GM12864 (cell line): Measurements from ENCODE around the gene DPP7.
A peak's percentile ranks its signal among the peaks of the same experiment; 100 is the strongest.

Experiments used
- DNase-seq: peaks from one replicate; pipeline ENCODE4 v3.0.0-alpha.2; 2011; ENCODE audit warnings: low read depth
- H3K4me3 ChIP-seq: 2 replicates; pipeline ENCODE4 v1.5.1; 2011; ENCODE audit warnings: mild to moderate bottlenecking, low read depth, low read length, control low read depth
- TF ChIP-seq, protein P1 (sequence below): IDR thresholded peaks from 2 replicates; pipeline ENCODE4 v1.5.1; 2011; ENCODE audit warnings: low read depth, mild to moderate bottlenecking, moderate library complexity, low read length, control low read depth, inconsistent platforms; ENCODE audit errors: missing control alignments

DPP7 gene

DNA sequence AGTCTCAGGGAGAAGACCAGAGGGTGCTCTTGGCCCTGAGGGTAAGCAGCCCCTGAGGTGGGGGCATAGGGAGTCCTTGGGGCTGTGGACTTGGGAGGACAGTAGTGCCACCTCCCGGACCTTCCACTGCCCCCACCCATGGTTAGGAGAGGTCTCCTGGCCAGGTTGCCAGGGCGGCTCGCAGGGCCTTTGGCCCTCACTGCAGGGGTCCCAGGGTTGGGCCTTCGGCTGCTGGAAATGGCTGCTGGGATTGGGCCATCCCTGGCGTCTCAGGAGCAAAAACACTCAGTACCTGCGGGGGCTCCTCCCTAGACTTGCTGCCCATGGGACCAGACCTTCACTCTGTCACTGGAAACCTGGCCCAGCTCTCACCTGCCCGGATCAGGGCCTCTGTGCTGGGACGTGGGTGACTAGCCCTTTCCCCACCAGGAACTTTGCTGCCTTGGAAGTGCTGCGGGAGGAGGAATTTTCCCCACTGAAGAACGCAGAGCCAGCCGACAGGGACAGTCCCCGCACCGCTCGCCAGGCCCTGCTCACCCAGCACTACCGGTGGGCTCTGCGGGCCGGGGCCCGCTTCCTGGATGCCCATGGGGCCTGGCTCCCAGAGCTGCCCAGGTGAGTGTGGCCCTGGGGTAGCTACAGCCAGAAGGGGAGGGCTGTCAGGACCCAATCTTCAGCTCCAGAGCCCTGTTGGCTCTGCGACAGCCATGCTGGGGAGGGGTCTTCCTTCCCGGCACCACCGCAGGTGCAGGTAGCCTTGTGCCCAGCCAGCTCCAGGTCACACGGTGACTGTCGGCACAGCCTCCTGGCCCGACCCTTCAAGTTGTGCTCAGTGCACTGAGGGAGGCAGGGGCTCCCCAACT is 34.0 kb downstream of the DPP7 start:
- no peak overlapping the region for H3K4me3 ChIP-seq
- DNase-seq: no peak
- TF ChIP-seq, protein P1, sequence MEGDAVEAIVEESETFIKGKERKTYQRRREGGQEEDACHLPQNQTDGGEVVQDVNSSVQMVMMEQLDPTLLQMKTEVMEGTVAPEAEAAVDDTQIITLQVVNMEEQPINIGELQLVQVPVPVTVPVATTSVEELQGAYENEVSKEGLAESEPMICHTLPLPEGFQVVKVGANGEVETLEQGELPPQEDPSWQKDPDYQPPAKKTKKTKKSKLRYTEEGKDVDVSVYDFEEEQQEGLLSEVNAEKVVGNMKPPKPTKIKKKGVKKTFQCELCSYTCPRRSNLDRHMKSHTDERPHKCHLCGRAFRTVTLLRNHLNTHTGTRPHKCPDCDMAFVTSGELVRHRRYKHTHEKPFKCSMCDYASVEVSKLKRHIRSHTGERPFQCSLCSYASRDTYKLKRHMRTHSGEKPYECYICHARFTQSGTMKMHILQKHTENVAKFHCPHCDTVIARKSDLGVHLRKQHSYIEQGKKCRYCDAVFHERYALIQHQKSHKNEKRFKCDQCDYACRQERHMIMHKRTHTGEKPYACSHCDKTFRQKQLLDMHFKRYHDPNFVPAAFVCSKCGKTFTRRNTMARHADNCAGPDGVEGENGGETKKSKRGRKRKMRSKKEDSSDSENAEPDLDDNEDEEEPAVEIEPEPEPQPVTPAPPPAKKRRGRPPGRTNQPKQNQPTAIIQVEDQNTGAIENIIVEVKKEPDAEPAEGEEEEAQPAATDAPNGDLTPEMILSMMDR: no peak

DNA sequence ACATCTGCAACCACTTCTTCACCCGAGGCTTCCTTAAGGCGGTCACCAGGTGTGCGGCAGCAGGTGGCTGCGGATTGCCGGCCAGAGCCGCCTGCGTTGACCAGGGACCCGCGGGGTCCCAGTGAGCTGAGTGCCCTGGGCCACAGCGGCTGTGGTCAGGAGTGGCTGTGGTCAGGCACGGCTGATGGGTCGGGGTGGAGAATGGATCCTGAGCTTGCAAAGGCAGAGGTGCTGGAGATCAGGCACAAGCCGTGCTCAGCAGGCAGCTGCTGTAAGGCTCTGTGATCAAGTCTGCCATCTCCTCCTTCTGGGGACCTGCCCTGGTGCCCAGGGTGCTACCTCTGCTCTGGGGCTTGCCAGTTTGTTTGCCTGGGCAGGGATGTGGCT is 35.1 kb downstream of the DPP7 start:
- TF ChIP-seq, protein P1: no peak
- H3K4me3 ChIP-seq: no peak overlapping the region

DNA sequence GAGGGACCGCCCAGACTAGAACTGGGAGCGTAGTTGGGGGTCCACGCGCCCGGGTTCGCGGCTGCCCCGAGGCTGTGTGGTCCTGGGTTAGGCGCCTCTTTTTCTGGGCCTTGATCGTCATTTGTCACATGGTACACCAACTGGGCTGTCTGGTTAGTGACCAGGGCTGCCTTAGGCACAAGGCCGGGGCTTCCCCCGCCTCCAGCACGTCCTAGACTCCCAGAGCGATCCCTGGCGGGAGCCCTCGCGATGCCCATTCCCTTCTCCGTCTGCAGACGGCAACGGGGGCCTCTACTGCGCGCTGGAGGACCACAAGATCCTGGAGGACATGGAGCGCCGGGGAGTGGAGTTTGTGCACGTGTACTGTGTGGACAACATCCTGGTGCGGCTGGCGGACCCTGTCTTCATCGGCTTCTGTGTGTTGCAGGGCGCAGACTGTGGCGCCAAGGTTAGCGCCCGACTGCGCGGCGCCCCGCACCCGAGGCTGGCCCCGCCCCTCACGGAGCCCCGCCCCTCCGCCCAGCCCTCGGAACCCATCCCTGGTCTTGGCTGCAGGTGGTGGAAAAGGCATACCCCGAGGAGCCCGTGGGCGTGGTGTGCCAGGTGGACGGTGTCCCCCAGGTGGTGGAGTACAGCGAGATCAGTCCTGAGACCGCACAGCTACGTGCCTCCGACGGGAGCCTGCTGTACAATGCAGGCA is 35.7 kb downstream of the DPP7 start:
- TF ChIP-seq, protein P1: no peak
- H3K4me3 ChIP-seq: peak overlapping the region; percentile 86; the same call in 1 of the 2 replicates
- no peak for DNase-seq

More for the DNA sequence above, 35.1 kb downstream of the DPP7 start:
- DNase-seq: no peak

DNA sequence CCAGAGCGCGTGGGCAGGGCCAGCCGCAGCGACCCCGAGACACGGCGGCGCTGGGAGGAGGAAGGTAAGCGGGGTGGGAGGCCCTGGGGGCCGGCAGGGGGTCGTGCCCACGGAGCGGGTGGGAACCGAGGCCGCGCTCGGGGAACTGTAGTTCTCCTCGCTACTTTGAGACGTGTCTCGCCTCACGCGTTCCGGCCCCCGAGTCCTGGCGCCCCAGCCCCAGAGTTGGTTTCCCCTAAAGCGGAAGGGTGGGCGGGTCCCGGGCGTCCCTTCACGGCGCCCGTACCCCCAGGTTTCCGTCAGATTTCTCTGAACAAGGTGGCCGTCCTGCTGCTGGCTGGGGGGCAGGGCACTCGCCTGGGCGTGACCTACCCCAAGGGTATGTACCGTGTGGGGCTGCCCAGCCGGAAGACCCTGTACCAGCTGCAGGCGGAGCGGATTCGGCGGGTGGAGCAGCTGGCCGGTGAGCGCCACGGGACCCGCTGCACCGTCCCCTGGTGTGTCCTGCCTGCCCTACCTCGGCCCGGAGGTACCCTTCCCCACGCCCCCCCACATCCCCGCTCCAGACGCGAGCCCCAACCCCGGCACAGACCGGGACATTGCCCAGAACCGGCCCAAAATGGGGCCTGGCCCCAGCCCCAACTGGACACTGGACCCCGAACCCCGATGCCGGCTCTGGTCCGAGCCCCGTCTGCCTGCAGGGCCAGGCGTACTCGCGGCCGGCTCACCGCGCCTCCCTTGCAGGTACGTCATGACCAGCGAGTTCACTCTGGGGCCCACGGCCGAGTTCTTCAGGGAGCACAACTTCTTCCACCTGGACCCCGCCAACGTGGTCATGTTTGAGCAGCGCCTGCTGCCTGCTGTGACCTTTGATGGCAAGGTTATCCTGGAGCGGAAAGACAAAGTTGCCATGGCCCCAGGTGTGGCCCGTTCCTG is 36.5 kb downstream of the DPP7 start:
- TF ChIP-seq, protein P1: no peak
- peak overlapping the region; percentile 86 for H3K4me3 ChIP-seq
- DNase-seq: no peak

DNA sequence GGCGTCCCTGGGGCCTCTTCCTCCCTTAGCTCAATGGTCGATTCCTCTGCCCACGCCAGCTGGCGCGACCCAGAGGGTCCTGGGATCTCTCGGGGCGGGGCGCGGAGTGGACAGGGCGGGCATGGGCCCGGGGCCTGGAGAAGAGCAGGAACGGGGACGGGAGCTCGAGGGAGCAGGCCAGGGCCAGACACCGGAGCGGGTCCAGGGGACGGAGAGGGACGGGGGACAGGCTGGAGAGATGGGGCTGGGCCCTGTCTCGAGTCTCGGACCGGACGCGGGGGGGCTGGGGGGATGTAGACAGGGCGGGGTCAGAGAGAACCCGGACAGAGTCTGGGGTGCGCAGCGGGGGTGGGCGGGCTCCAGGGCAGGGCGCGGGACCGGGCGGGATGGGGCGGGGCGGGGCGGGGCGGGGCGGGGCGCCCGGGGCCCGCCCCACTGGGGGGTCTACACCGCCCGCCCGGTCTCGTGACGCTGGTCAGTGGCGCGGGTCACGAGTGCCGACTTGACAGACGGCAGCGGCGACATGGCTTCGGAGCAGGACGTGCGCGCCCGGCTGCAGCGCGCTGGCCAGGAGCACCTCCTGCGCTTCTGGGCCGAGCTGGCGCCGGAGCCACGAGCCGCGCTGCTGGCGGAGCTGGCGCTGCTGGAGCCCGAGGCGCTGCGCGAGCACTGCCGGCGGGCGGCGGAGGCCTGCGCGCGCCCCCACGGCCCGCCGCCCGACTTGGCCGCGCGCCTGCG is 37.4 kb downstream of the DPP7 start, which contains the start of gene UAP1L1:
UAP1L1 (plus strand) TSS at position 508 of the 738 bp plus-strand sequence; CDS start at position 524, 16 bp downstream.
- DNase-seq: no peak

More for the DNA sequence above, 37.4 kb downstream of the DPP7 start, which contains the start of gene UAP1L1:
- TF ChIP-seq, protein P1: no peak
- H3K4me3 ChIP-seq: peak within 1 kb of the TSS; percentile 86
